GM18861 (cell line): ENCODE data around the gene SLC26A8.
A peak's percentile ranks its signal among the peaks of the same experiment; 100 is the strongest.
"Not testable (repeated sequence)": the region's sequence is repeated elsewhere in the genome, so short reads cannot be mapped to it uniquely, and the experiment has no call there.

Experiments
- ATAC-seq: cut with Tn5 transposase; IDR thresholded peaks from one replicate; pipeline ENCODE4 v1.9.1; 2021; ENCODE audit not compliant: unreplicated experiment

SLC26A8 gene

GRCh38 chr6:36050947-36051710 is 26.7 kb upstream of the SLC26A8 start:
- no peak for ATAC-seq

- ATAC-seq: no peak
These were observed 25.9 kb upstream of the SLC26A8 start for GRCh38 chr6:36050305-36050704.

GRCh38 chr6:36049582-36049981 is 25.1 kb upstream of the SLC26A8 start:
- ATAC-seq: no peak

GRCh38 chr6:36042618-36043260 is 18.3 kb upstream of the SLC26A8 start:
- ATAC-seq: no peak

GRCh38 chr6:36040958-36041357 is 16.5 kb upstream of the SLC26A8 start:
- ATAC-seq: no peak

- ATAC-seq: no peak
These were observed 14.7 kb upstream of the SLC26A8 start for GRCh38 chr6:36039112-36039511.

- ATAC-seq: no peak
These were observed 13.9 kb upstream of the SLC26A8 start for GRCh38 chr6:36038120-36038876.

GRCh38 chr6:36035225-36035624 is 10.8 kb upstream of the SLC26A8 start:
- no peak for ATAC-seq

- no peak for ATAC-seq
These were observed 10.0 kb upstream of the SLC26A8 start for GRCh38 chr6:36034441-36034840.

- no peak for ATAC-seq
These were observed 9.5 kb upstream of the SLC26A8 start for GRCh38 chr6:36033935-36034334.

GRCh38 chr6:36033144-36033543 is 8.7 kb upstream of the SLC26A8 start:
- ATAC-seq: not testable (repeated sequence)

GRCh38 chr6:36032261-36032660 is 7.8 kb upstream of the SLC26A8 start:
- ATAC-seq: no peak

GRCh38 chr6:36029464-36029863 is 5.0 kb upstream of the SLC26A8 start:
- ATAC-seq: no peak

- ATAC-seq: no peak
These were observed 4.5 kb upstream of the SLC26A8 start for GRCh38 chr6:36028877-36029324.

- peak; percentile 9 for ATAC-seq
These were observed 3.8 kb upstream of the SLC26A8 start for GRCh38 chr6:36028088-36028876.

- peak; percentile 83 for ATAC-seq
These were observed 3.2 kb upstream of the SLC26A8 start, which contains the start of gene MAPK14 for GRCh38 chr6:36027501-36028087. TSS of gene MAPK14 (plus strand) at chr6:36027808. CDS start at chr6:36028158, 350 bp downstream.

- no peak for ATAC-seq
These were observed 1.5 kb upstream of the SLC26A8 start for GRCh38 chr6:36025932-36026327.

GRCh38 chr6:36025260-36025931 is 955 bp upstream of the SLC26A8 start:
- ATAC-seq: no peak

- ATAC-seq: no peak
These were observed 4.3 kb downstream of the SLC26A8 start for GRCh38 chr6:36020154-36020553.

GRCh38 chr6:36019167-36019566 is 5.3 kb downstream of the SLC26A8 start:
- ATAC-seq: no peak
